GM12878 (cell line): Measurements from ENCODE around the gene STBD1. TPM values are rescaled to one million over a fixed set of nuclear protein-coding genes. Genes with fewer than 3 reads are reported as not detected.

Experiments used
- ATAC-seq: fragments of 200-7000 bp; cut with Tn5 transposase; 3 replicates; pipeline ENCODE4 v1.9.1; 2020; ENCODE audit warnings: mild to moderate bottlenecking, moderate library complexity
- BruUV-seq: library from RNA; stranded (reverse); fragments of 400-500 nt; replicated peaks from 2 replicates; lab custom pipeline; 2021; lab: Mats Ljungman, UMichigan
- CTCF ChIA-PET: fragments of 300-600 bp; sonication (Branson Sonifier 250); formaldehyde crosslinking; extraction: SDS; loops from one replicate; lab custom pipeline; 2021; ENCODE audit warnings: inconsistent platforms; lab: Yijun Ruan, JAX
- POLR2A ChIA-PET: fragments of 350-600 bp; formaldehyde crosslinking; extraction: SDS; loops from one replicate; lab custom pipeline; 2021; ENCODE audit warnings: inconsistent platforms; lab: Charles Lee
- RAD21 ChIA-PET: fragments of 300-600 bp; sonication (Branson Sonifier 250); formaldehyde crosslinking; loops from one replicate; lab custom pipeline; 2023; ENCODE audit warnings: antibody characterized with exemption; ENCODE audit not compliant: unreplicated experiment; lab: Charles Lee
- SMC1A ChIA-PET: fragments of 300-600 bp; sonication (Branson Sonifier 250); formaldehyde crosslinking; loops from one replicate; lab custom pipeline; 2023; ENCODE audit not compliant: unreplicated experiment, uncharacterized antibody; lab: Charles Lee
- DNase-seq: peaks from one replicate; pipeline ENCODE4 v3.0.0-alpha.2; 2011; ENCODE audit warnings: low read depth, low spot score
- FAIRE-seq: peaks from 3 replicates; lab custom pipeline; 2011; peaks lifted over from hg19 to GRCh38; lab: Jason Lieb, UNC
- H2AFZ ChIP-seq: 2 replicates; pipeline ENCODE4 v1.6.0; 2011; ENCODE audit warnings: low read depth, low read length, control low read depth; ENCODE audit not compliant: control insufficient read depth
- H3K27ac ChIP-seq: 2 replicates; pipeline ENCODE4 v1.5.1; 2011; ENCODE audit warnings: control low read depth; ENCODE audit not compliant: control insufficient read depth, insufficient read depth
- H3K27me3 ChIP-seq, 2 experiments: replicated peaks in 1 of 2; 2 replicates each; pipeline versions ENCODE4 v1.6.0 to v1.6.1; 2011; ENCODE audit warnings: low read length in 1 of 2; ENCODE audit not compliant: control insufficient read depth in 2 of 2, insufficient read depth in 2 of 2
- H3K36me3 ChIP-seq, 2 experiments: 2 replicates each; pipeline ENCODE4 v1.5.1; 2011; ENCODE audit warnings: low read length in 1 of 2; ENCODE audit not compliant: control insufficient read depth in 2 of 2, insufficient read depth in 2 of 2
- H3K4me1 ChIP-seq: 2 replicates; pipeline ENCODE4 v1.6.1; 2011; ENCODE audit warnings: mild to moderate bottlenecking, low read length, moderate library complexity, mixed read lengths; ENCODE audit not compliant: control insufficient read depth, insufficient read depth
- H3K4me2 ChIP-seq: 2 replicates; pipeline ENCODE4 v1.6.0; 2011; ENCODE audit warnings: control low read depth; ENCODE audit not compliant: control insufficient read depth, insufficient read depth
- H3K4me3 ChIP-seq: fragments of 200-600 bp; sonication (generic); 2 replicates; pipeline ENCODE4 v1.5.1; 2016
- H3K79me2 ChIP-seq: 2 replicates; pipeline ENCODE4 v1.6.0; 2011; ENCODE audit warnings: low read length; ENCODE audit not compliant: control insufficient read depth, insufficient read depth
- H3K9ac ChIP-seq: 2 replicates; pipeline ENCODE4 v1.8.0; 2011; ENCODE audit warnings: low read length, control low read depth, mixed read lengths; ENCODE audit not compliant: control insufficient read depth, insufficient read depth
- H3K9me3 ChIP-seq: replicated peaks from 3 replicates; pipeline ENCODE4 v1.5.1; 2011; ENCODE audit warnings: mild to moderate bottlenecking, low read length; ENCODE audit not compliant: control insufficient read depth, insufficient read depth
- H4K20me1 ChIP-seq: 2 replicates; pipeline ENCODE4 v1.6.0; 2011; ENCODE audit not compliant: control insufficient read depth, insufficient read depth
- EGR1 ChIP-seq, 2 experiments: IDR thresholded peaks; 1 replicate in 1 of 2; 2 replicates in 1 of 2; pipeline ENCODE4 v1.6.1; 2011 to 2012; ENCODE audit warnings: low read depth in 2 of 2, low read length in 2 of 2, borderline replicate concordance in 1 of 2, mild to moderate bottlenecking in 1 of 2, moderate library complexity in 1 of 2
- GABPA ChIP-seq: IDR thresholded peaks from 2 replicates; pipeline ENCODE4 v1.6.1; 2014; ENCODE audit warnings: antibody characterized with exemption, low read depth, mild to moderate bottlenecking, inconsistent platforms
- NR2F1 ChIP-seq: fragments of 450-650 bp; conservative IDR thresholded peaks from 2 replicates; pipeline ENCODE4 v1.6.1; 2017; ENCODE audit warnings: mild to moderate bottlenecking
- TCF7 ChIP-seq: IDR thresholded peaks from 2 replicates; pipeline ENCODE4 v1.6.1; 2014; ENCODE audit warnings: antibody characterized with exemption, borderline replicate concordance
- WRNIP1 ChIP-seq: IDR thresholded peaks from 2 replicates; pipeline ENCODE4 v1.6.1; 2011; ENCODE audit warnings: low read depth, low read length, improper control_type of control experiment, borderline replicate concordance
- WGBS: methylation state at CpG from one replicate; pipeline ENCODE4 v1.1.6; 2016; ENCODE audit warnings: low lambda C conversion rate; ENCODE audit not compliant: insufficient replicate concordance, insufficient coverage; ENCODE audit errors: missing lambda C conversion rate; 5-methylcytosine and 5-hydroxymethylcytosine counted together
- in situ Hi-C: fragments of 300-500 bp; cut with MboI; formaldehyde crosslinking; loops from 9 replicates; pipeline ENCODE4 v1.14.3; 2018; ENCODE audit warnings: mixed read lengths
- intact Hi-C: fragments of 100-400 bp; cut with micrococcal nuclease; formaldehyde crosslinking; loops from one replicate; pipeline ENCODE4 v1.14.2; 2022; ENCODE audit not compliant: unreplicated experiment
- polyA plus RNA-seq, 11 experiments: library from polyadenylated mRNA; depleted of rRNA in 4 of 11; unstranded in 6 of 11; stranded (reverse) in 5 of 11; fragments of >200 nt; fragmentation: Nextera tagmentation in 4 of 11; fragmentation: Illumina TruSeq in 1 of 11; extraction: Ambion mirVana in 4 of 11; extraction: Trizol in 1 of 11; gene quantifications; 1 replicate in 1 of 11; 2 replicates in 10 of 11; pipeline versions ENCODE4 v1.2.1 to v1.2.3, GENCODE V29; 2011 to 2016; ENCODE audit warnings: inconsistent platforms in 2 of 11, missing spikeins in 2 of 11, low read depth in 1 of 11
- total RNA-seq, 4 experiments: library from RNA; depleted of rRNA in 3 of 4; stranded (reverse); fragments of >200 nt in 3 of 4; fragmentation: Illumina TruSeq in 1 of 4; extraction: Trizol in 1 of 4; gene quantifications; 2 replicates each; pipeline versions ENCODE4 v1.2.1 to v1.2.3, GENCODE V29; 2013 to 2021
- TF ChIP-seq, protein P1 (sequence below): fragments of 450-650 bp; IDR thresholded peaks from 2 replicates; pipeline ENCODE4 v1.6.1; 2017; ENCODE audit warnings: mild to moderate bottlenecking, moderate library complexity

The STBD1 gene
- total and polyA plus RNA-seq, 10 of the 15 experiments (the other 5 are each of a cell fraction or from before 2014, with no cell fraction given) = 0.04 to 0.10 (median 0.05) TPM; not detected in 7

DNA sequence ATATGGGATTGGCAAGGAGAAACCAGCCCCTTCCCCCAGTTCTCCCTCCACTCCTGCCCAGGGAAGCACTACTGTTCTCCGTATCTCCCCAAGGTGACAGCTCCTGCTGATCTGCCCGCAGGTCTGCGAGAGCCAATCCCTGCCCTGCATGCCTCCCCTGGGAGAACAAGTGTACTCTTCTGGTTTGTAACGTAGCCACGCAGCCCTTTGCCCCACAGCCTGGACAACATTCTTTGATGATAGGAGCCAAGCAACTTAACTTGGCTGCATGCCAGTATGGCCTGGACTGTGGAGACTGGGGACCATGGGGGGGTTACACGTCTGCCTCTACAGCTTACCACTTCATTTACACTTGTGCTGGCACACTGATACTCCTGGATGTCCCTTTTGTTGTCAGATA lies 2.0 kb downstream of the STBD1 start:
- peaks cover 6% of the 10 kb centered on the region; the same call in 1 of the 2 replicates for H3K4me1 ChIP-seq
- WGBS = 86% methylated on average over 6 of the region's 6 CpGs
- H3K4me2 ChIP-seq = no peak overlapping the region
- ChIA-PET SMC1A (no interaction called here), POLR2A (no interaction called here), RAD21 (no interaction called here), CTCF (no interaction called here)
- no peak overlapping the region for H3K27ac ChIP-seq
- no peaks in the 10 kb centered on the region for H4K20me1 ChIP-seq
- intact Hi-C loops (no loop called here), in situ Hi-C loops (no loop called here)
- TF ChIP-seq TCF7 = no peak
- TF ChIP-seq GABPA = no peak
- no peak for TF ChIP-seq NR2F1
- TF ChIP-seq WRNIP1 = no peak
- TF ChIP-seq, protein P1, sequence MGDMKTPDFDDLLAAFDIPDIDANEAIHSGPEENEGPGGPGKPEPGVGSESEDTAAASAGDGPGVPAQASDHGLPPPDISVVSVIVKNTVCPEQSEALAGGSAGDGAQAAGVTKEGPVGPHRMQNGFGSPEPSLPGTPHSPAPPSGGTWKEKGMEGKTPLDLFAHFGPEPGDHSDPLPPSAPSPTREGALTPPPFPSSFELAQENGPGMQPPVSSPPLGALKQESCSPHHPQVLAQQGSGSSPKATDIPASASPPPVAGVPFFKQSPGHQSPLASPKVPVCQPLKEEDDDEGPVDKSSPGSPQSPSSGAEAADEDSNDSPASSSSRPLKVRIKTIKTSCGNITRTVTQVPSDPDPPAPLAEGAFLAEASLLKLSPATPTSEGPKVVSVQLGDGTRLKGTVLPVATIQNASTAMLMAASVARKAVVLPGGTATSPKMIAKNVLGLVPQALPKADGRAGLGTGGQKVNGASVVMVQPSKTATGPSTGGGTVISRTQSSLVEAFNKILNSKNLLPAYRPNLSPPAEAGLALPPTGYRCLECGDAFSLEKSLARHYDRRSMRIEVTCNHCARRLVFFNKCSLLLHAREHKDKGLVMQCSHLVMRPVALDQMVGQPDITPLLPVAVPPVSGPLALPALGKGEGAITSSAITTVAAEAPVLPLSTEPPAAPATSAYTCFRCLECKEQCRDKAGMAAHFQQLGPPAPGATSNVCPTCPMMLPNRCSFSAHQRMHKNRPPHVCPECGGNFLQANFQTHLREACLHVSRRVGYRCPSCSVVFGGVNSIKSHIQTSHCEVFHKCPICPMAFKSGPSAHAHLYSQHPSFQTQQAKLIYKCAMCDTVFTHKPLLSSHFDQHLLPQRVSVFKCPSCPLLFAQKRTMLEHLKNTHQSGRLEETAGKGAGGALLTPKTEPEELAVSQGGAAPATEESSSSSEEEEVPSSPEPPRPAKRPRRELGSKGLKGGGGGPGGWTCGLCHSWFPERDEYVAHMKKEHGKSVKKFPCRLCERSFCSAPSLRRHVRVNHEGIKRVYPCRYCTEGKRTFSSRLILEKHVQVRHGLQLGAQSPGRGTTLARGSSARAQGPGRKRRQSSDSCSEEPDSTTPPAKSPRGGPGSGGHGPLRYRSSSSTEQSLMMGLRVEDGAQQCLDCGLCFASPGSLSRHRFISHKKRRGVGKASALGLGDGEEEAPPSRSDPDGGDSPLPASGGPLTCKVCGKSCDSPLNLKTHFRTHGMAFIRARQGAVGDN = no peak
- no peak for TF ChIP-seq EGR1 (IDR thresholded peaks at IDR 0.05; ENCODE audit: borderline replicate concordance in 1 of 2, low read depth in 2 of 2, low read length in 2 of 2)
- DNase-seq (no peak), FAIRE-seq (no peak), ATAC-seq (no peak)
- BruUV-seq = no TSS peak
- no peak overlapping the region for H2AFZ ChIP-seq
- H3K36me3 ChIP-seq = no peaks in the 10 kb centered on the region
- no peak overlapping the region for H3K9ac ChIP-seq
- peaks cover 7 to 23% of the 10 kb centered on the region in 2 experiments for H3K27me3 ChIP-seq
- no peaks in the 10 kb centered on the region for H3K79me2 ChIP-seq
- H3K9me3 ChIP-seq = no peaks in the 10 kb centered on the region; the same call in 2 of the 3 replicates
- no peak overlapping the region for H3K4me3 ChIP-seq
